ENCODE data around the gene PCNT. TPM values are rescaled to one million over a fixed set of nuclear protein-coding genes. Genes with fewer than 3 reads are reported as not detected.

The PCNT gene
- polyA plus RNA-seq, 1 donor from 2014 or later, result 28.2 TPM

GRCh38 chr21:46454634-46455390 lies 130.9 kb downstream of the PCNT start:
- no peak for TF ChIP-seq RAD21 (conservative IDR thresholded peaks at IDR 0.05)
- TF ChIP-seq SMC3 (conservative IDR thresholded peaks at IDR 0.05; ENCODE audit: poor library complexity), result no peak
- TF ChIP-seq MXI1 (conservative IDR thresholded peaks at IDR 0.05; ENCODE audit: poor library complexity, severe bottlenecking), result no peak
- no peak for TF ChIP-seq TAF1 (IDR thresholded peaks at IDR 0.05; ENCODE audit: low read depth)
- Histone ChIP-seq H2AFZ (ENCODE audit: low read depth, low read length) (no peak overlapping the region), H3K27ac (ENCODE audit: low read length) (no peak overlapping the region), H3K9me3 (ENCODE audit: low read length) (no peaks in the 10 kb centered on the region), H3K27me3 (ENCODE audit: insufficient read depth, low read depth, low read length) (no peaks in the 10 kb centered on the region), H3F3A (ENCODE audit: insufficient read depth, low read length, poor library complexity, severe bottlenecking) (no peaks in the 10 kb centered on the region), H3K36me3 (ENCODE audit: insufficient read depth, low read length) (no peaks in the 10 kb centered on the region), H3K9me2 (ENCODE audit: insufficient read depth, low read length) (no peaks in the 10 kb centered on the region), H4K20me1 (ENCODE audit: insufficient read depth) (no peaks in the 10 kb centered on the region), H3K4me3 (ENCODE audit: low read length) (no peak overlapping the region), H3K9ac (ENCODE audit: low read length) (no peak overlapping the region), H3K4me2 (ENCODE audit: low read length) (no peak overlapping the region), H3K79me2 (replicated peaks; ENCODE audit: insufficient read depth, low read length) (peaks cover 8% of the 10 kb centered on the region)

- no peaks in the 10 kb centered on the region for H3K9me2 ChIP-seq (ENCODE audit: insufficient read depth, low read length)
- no peaks in the 10 kb centered on the region for H3K36me3 ChIP-seq (ENCODE audit: insufficient read depth, low read length)
- no peak overlapping the region for H3K9ac ChIP-seq (ENCODE audit: low read length)
- no peaks in the 10 kb centered on the region for H3F3A ChIP-seq (ENCODE audit: insufficient read depth, low read length, poor library complexity, severe bottlenecking)
- H3K27me3 ChIP-seq (ENCODE audit: insufficient read depth, low read depth, low read length), result no peaks in the 10 kb centered on the region
- no peak overlapping the region for H3K4me2 ChIP-seq (ENCODE audit: low read length)
- H4K20me1 ChIP-seq (ENCODE audit: insufficient read depth), result no peaks in the 10 kb centered on the region
- H3K9me3 ChIP-seq (ENCODE audit: low read length), result no peaks in the 10 kb centered on the region
- peaks cover 17% of the 10 kb centered on the region for H3K79me2 ChIP-seq (replicated peaks; ENCODE audit: insufficient read depth, low read length)
- H3K4me3 ChIP-seq (ENCODE audit: low read length), result no peak overlapping the region
- no peak overlapping the region for H2AFZ ChIP-seq (ENCODE audit: low read depth, low read length)
- TF ChIP-seq EP300 (conservative IDR thresholded peaks at IDR 0.05; ENCODE audit: poor library complexity, severe bottlenecking), result no peak
- no peak for TF ChIP-seq CTCF (IDR thresholded peaks at IDR 0.05; ENCODE audit: poor library complexity, severe bottlenecking)
- H3K27ac ChIP-seq (ENCODE audit: low read length), result no peak overlapping the region
These were observed 131.8 kb downstream of the PCNT start for GRCh38 chr21:46455575-46456385.

GRCh38 chr21:46456750-46457149 lies 132.8 kb downstream of the PCNT start:
- no peaks in the 10 kb centered on the region for H3K9me2 ChIP-seq (ENCODE audit: insufficient read depth, low read length)
- no peaks in the 10 kb centered on the region for H4K20me1 ChIP-seq (ENCODE audit: insufficient read depth)
- H3K27me3 ChIP-seq (ENCODE audit: insufficient read depth, low read depth, low read length), result no peaks in the 10 kb centered on the region
- no peak overlapping the region for H3K4me3 ChIP-seq (ENCODE audit: low read length)
- H2AFZ ChIP-seq (ENCODE audit: low read depth, low read length), result no peak overlapping the region
- H3K27ac ChIP-seq (ENCODE audit: low read length), result no peak overlapping the region
- no peak overlapping the region for H3K4me2 ChIP-seq (ENCODE audit: low read length)
- peaks cover 22% of the 10 kb centered on the region for H3K79me2 ChIP-seq (replicated peaks; ENCODE audit: insufficient read depth, low read length)
- no peak for TF ChIP-seq REST (IDR thresholded peaks at IDR 0.05; ENCODE audit: borderline replicate concordance)
- TF ChIP-seq MXI1 (conservative IDR thresholded peaks at IDR 0.05; ENCODE audit: poor library complexity, severe bottlenecking), result no peak
- no peak for TF ChIP-seq RAD21 (conservative IDR thresholded peaks at IDR 0.05)
- no peak for TF ChIP-seq SMC3 (conservative IDR thresholded peaks at IDR 0.05; ENCODE audit: poor library complexity)
- TF ChIP-seq TAF1 (IDR thresholded peaks at IDR 0.05; ENCODE audit: low read depth), result no peak
- no peak for TF ChIP-seq EP300 (conservative IDR thresholded peaks at IDR 0.05; ENCODE audit: poor library complexity, severe bottlenecking)
- no peak for TF ChIP-seq POLR2AphosphoS5 (IDR thresholded peaks at IDR 0.05)
- TF ChIP-seq CTCF (IDR thresholded peaks at IDR 0.05; ENCODE audit: poor library complexity, severe bottlenecking), result no peak
- no peak for TF ChIP-seq EZH2 (IDR thresholded peaks at IDR 0.05; ENCODE audit: borderline replicate concordance, insufficient read depth, low read length, poor library complexity, severe bottlenecking)
- no peaks in the 10 kb centered on the region for H3K36me3 ChIP-seq (ENCODE audit: insufficient read depth, low read length)
- H3K9ac ChIP-seq (ENCODE audit: low read length), result no peak overlapping the region
- H3K9me3 ChIP-seq (ENCODE audit: low read length), result no peaks in the 10 kb centered on the region
- no peaks in the 10 kb centered on the region for H3F3A ChIP-seq (ENCODE audit: insufficient read depth, low read length, poor library complexity, severe bottlenecking)
